ENCODE measurements around the gene COL9A1. TPM values are rescaled to one million over a fixed set of nuclear protein-coding genes. Genes with fewer than 3 reads are reported as not detected.

COL9A1 gene
- total RNA-seq, 1 experiment from 2014 or later, result not detected

- ATAC-seq, result no peak
- in situ Hi-C loops (cut with HindIII; ENCODE audit: low pct_unique_long_range_greater_than_20kb, low sequenced_read_pairs) (no loop called here), intact Hi-C loops (cut with micrococcal nuclease; ENCODE audit: unreplicated experiment) (no loop called here)
- Histone ChIP-seq H3K9me3 (ENCODE audit: control insufficient read depth, insufficient read depth, low read depth, low read length) (no peaks in the 10 kb centered on the region), H3K4me1 (ENCODE audit: control insufficient read depth, insufficient read depth, low read length) (no peaks in the 10 kb centered on the region), H3K27ac (ENCODE audit: low read length) (no peak overlapping the region), H3K4me3 (ENCODE audit: low read depth in 2 of 2, low read length in 2 of 2) (no peak overlapping the region), H3K36me3 (ENCODE audit: control insufficient read depth, insufficient read depth, low read length) (no peaks in the 10 kb centered on the region), H3K27me3 (ENCODE audit: control insufficient read depth, insufficient read depth, low read length) (peaks cover 17% of the 10 kb centered on the region)
- no peak for TF ChIP-seq TCF7L2 (IDR thresholded peaks at IDR 0.05; ENCODE audit: low read depth, low read length)
- TF ChIP-seq, protein P1, sequence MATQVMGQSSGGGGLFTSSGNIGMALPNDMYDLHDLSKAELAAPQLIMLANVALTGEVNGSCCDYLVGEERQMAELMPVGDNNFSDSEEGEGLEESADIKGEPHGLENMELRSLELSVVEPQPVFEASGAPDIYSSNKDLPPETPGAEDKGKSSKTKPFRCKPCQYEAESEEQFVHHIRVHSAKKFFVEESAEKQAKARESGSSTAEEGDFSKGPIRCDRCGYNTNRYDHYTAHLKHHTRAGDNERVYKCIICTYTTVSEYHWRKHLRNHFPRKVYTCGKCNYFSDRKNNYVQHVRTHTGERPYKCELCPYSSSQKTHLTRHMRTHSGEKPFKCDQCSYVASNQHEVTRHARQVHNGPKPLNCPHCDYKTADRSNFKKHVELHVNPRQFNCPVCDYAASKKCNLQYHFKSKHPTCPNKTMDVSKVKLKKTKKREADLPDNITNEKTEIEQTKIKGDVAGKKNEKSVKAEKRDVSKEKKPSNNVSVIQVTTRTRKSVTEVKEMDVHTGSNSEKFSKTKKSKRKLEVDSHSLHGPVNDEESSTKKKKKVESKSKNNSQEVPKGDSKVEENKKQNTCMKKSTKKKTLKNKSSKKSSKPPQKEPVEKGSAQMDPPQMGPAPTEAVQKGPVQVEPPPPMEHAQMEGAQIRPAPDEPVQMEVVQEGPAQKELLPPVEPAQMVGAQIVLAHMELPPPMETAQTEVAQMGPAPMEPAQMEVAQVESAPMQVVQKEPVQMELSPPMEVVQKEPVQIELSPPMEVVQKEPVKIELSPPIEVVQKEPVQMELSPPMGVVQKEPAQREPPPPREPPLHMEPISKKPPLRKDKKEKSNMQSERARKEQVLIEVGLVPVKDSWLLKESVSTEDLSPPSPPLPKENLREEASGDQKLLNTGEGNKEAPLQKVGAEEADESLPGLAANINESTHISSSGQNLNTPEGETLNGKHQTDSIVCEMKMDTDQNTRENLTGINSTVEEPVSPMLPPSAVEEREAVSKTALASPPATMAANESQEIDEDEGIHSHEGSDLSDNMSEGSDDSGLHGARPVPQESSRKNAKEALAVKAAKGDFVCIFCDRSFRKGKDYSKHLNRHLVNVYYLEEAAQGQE (IDR thresholded peaks at IDR 0.05; ENCODE audit: insufficient read depth in 1 of 2, low read depth in 2 of 2, low read length in 1 of 2), result peak; percentile 50 to 77; a peak in 2 of 4 replicates
- TF ChIP-seq, protein P2, sequence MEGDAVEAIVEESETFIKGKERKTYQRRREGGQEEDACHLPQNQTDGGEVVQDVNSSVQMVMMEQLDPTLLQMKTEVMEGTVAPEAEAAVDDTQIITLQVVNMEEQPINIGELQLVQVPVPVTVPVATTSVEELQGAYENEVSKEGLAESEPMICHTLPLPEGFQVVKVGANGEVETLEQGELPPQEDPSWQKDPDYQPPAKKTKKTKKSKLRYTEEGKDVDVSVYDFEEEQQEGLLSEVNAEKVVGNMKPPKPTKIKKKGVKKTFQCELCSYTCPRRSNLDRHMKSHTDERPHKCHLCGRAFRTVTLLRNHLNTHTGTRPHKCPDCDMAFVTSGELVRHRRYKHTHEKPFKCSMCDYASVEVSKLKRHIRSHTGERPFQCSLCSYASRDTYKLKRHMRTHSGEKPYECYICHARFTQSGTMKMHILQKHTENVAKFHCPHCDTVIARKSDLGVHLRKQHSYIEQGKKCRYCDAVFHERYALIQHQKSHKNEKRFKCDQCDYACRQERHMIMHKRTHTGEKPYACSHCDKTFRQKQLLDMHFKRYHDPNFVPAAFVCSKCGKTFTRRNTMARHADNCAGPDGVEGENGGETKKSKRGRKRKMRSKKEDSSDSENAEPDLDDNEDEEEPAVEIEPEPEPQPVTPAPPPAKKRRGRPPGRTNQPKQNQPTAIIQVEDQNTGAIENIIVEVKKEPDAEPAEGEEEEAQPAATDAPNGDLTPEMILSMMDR (IDR thresholded peaks at IDR 0.05), result no peak
- DNase-seq (ENCODE audit: low read depth, low spot score), result no peak
- ChIA-PET POLR2A (no interaction called here), CTCF (no interaction called here)
- no TSS peak for BruUV-seq (replicated peaks)
Measured at GRCh38 chr6:70299456-70299855, 3.4 kb downstream of the COL9A1 start.

GRCh38 chr6:70298068-70298467 is 4.8 kb downstream of the COL9A1 start:
- CTCF ChIA-PET, result no interaction called here
- Histone ChIP-seq H3K4me1 (ENCODE audit: control insufficient read depth, insufficient read depth, low read length) (no peaks in the 10 kb centered on the region), H3K9me3 (ENCODE audit: control insufficient read depth, insufficient read depth, low read depth, low read length) (no peaks in the 10 kb centered on the region), H3K36me3 (ENCODE audit: control insufficient read depth, insufficient read depth, low read length) (no peaks in the 10 kb centered on the region), H3K27ac (ENCODE audit: low read length) (no peak overlapping the region), H3K4me3 (ENCODE audit: low read depth in 2 of 2, low read length in 2 of 2) (no peak overlapping the region), H3K27me3 (ENCODE audit: control insufficient read depth, insufficient read depth, low read length) (peaks cover 15% of the 10 kb centered on the region)
- POLR2A ChIA-PET, result no interaction called here
- DNase-seq (ENCODE audit: low read depth, low spot score) (no peak), ATAC-seq (no peak)
- intact Hi-C loops (cut with micrococcal nuclease; ENCODE audit: unreplicated experiment) (no loop called here), in situ Hi-C loops (cut with HindIII; ENCODE audit: low pct_unique_long_range_greater_than_20kb, low sequenced_read_pairs) (no loop called here)
- no TSS peak for BruUV-seq (replicated peaks)
- TF ChIP-seq, protein P2 (IDR thresholded peaks at IDR 0.05), result no peak
- TF ChIP-seq, protein P1 (IDR thresholded peaks at IDR 0.05; ENCODE audit: insufficient read depth in 1 of 2, low read depth in 2 of 2, low read length in 1 of 2), result no peak
- TF ChIP-seq TCF7L2 (IDR thresholded peaks at IDR 0.05; ENCODE audit: low read depth, low read length) (no peak), SIN3A (IDR thresholded peaks at IDR 0.05; ENCODE audit: borderline replicate concordance, insufficient read depth, low read depth, low read length) (no peak), POLR2AphosphoS5 (IDR thresholded peaks at IDR 0.05; ENCODE audit: low read depth, low read length) (no peak)
